Urothelium cell line (cell line): Measurements from ENCODE around the gene ZNF521.

Source experiments
- DNase-seq: peaks from one replicate; pipeline ENCODE4 v3.0.0; 2011; ENCODE audit warnings: low spot score, mixed read lengths
- FAIRE-seq: peaks from 2 replicates; lab custom pipeline; 2011; peaks lifted over from hg19 to GRCh38; lab: Jason Lieb, UNC

Gene ZNF521

GRCh38 chr18:25175558-25176517, 176.1 kb downstream of the ZNF521 start:
- DNase-seq, result no peak
- FAIRE-seq, result no peak

DNA sequence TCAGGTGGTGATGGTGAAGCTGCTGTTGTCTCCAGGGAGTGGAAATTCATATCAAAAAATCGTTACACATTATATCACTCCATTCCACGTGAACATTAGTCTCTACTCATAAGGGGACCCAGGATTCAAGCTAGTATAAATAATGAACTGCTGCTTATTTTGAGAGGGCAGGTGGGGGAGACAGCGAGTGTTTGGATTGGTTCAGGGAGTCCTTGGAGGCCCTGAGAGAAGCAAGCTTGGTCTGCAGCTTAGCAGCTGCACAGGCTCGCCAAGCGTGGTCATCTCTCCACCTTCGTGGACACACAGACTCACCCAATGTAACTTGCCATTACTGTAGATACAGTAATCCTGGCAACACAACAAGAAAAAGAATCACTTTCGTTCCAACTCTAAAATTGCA, 177.6 kb downstream of the ZNF521 start:
- FAIRE-seq (no peak), DNase-seq (no peak)

GRCh38 chr18:25171334-25171733, 180.6 kb downstream of the ZNF521 start:
- FAIRE-seq, result no peak
- no peak for DNase-seq

DNA sequence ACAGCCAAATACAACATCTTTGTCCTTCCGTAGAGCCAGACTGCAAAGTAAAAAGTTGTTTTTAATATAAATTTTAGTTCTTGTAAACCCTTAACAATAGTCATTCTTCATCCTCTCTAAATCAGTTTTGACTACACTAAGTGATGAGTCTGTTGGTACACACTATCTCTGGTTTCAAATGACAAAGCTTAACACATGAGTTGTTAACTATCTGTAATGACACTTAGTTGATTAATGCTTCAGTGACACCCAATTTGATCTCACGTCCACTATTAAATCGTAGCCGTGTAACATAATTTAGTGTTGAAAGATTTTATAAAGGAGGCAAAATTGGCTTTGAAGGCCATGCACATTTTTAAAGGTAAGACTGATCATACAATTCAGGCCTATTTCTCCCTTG, 181.6 kb downstream of the ZNF521 start:
- DNase-seq (no peak), FAIRE-seq (no peak)

DNA sequence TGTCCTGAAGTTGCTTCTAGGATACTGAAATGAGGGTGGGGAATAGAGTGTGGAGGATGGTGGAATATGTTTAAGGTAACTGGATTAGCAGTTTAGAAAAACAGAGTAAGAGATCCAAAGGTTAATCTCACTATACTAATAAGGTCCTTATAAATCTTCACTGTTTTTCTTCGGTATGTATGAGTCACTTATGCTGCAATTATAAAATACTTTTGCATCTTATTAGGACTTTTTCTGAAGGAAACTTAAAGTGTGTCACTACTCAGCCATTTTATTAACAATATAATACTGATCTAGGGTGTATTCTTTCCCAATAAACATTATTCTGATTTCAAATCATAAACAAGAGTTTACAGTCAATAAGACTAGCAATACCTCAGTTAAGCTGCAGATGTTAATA, 182.3 kb downstream of the ZNF521 start:
- FAIRE-seq, result no peak
- DNase-seq, result no peak

DNA sequence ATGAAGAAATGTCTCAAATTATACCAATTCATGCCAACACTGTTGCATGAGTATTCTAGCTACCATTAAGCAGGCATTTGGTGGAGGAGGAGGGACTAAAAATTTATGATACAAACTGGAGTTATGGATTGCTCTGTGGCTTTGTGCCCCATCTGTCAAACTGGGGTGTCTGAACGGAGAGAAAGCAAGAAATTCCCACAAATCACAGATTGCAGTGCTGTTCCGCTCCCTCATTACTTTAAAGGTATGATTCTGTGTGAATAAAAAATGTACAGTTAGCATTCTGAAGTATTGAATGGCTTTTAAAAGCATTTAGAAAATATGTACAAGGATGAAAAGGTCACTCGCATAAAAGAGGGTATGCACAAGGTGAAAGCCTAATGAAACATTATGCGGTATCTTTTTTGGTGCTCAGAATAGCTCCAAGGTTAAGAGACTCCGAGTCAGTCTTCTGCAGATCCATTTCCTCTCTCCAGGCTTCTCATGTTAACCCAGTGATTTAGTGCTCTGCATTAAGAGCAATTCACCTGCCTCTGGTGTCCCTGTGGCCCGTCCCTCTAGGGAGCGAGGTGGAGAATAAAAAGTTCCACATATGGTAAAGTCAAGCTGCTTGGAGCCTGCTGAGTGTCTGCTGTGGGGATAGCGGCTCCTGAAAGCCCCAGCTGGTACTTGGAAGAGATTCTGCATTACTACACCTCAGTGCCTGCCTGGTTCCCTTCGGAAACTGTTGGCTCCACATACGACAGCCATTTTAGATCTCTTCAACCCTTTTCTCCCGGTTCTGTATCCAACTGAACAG, 184.2 kb downstream of the ZNF521 start:
- DNase-seq, result no peak

DNA sequence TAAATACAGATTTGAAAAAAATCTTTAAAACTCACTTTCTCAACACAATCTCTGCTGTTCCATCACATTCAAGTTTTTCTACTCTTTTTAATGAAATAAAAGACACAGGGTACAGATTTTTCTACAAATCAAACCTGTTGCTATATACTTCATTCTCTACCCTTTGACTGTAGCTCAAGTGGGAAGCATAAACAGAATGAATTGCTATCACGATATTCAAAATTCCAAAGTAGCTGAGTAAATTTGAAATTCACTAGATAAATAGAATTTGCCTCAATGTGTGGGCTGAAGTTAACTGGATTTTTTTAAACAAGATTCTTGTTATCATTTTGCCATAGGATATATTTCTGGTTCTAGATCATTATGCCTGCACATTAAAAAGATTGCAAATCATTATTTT, 185.9 kb downstream of the ZNF521 start:
- no peak for FAIRE-seq

More for the DNA sequence above, 184.2 kb downstream of the ZNF521 start:
- no peak for FAIRE-seq

DNA sequence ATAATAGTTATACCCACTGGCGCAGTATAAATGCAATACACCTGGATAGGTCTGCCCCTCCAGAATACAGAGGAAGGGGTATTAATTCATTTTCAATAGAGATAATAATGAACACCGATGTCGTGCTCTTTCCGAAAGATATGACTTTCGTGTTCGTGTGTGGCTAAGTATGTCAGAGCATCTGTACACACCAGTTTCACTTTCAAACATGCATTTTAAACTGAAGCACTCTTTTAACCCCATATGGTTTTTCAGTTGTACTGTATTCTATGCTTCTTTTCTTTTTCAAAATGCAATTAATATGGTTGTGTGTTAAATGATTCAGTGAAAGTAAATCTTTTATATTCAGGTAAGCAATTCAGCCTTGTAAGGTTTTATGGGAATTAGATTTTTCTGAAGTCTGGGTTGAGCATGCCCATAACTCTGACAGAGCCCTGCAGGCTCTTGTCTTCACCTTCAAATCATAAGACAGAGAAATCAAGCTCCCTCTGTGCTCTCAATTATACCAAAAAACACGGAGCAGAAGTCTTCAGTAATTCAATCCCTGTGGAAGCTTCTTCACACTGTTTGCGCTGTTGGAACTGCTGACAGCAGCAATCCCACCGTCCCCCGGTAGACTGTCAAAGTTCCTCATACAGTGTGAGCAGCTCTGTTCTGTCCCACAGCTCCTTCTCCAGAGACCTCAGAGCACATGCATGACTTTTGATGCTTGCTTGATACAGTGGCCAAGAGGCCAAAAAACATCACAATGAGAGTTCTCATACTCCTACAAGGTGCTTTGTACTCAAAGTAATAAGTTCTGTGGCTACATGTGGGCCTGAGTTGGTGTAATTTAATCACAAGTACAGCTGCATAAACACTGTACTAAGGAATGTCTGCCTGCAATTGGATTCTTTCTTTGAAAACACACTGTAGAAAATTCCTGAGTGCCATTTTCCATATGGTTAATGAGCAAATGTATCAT, 186.8 kb downstream of the ZNF521 start:
- FAIRE-seq, result no peak

More for the DNA sequence above, 185.9 kb downstream of the ZNF521 start:
- no peak for DNase-seq

GRCh38 chr18:25164211-25164847, 187.6 kb downstream of the ZNF521 start:
- FAIRE-seq (no peak), DNase-seq (no peak)

More for the DNA sequence above, 186.8 kb downstream of the ZNF521 start:
- no peak for DNase-seq

DNA sequence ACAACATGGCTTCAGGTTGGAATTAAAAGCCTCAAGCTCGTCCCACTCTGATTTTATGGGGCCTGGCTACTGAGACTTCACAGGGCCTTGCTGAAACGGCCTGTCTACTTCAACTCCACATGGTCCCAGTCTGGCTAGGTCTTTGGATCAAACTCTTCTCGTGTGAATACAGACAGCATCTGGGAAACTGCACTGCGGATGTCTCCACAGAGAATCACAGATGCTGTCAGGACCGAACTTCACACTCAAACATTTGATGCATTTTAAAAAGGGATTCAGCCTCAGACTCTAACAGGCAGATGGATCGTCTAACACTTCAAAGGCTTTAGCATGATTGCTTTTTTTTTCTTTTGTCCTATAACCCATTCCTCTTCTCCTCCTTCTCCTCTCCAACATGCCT, 198.5 kb downstream of the ZNF521 start:
- DNase-seq, result no peak
- FAIRE-seq, result no peak

- DNase-seq, result no peak
- no peak for FAIRE-seq
These were observed 204.0 kb downstream of the ZNF521 start for GRCh38 chr18:25147877-25148488.

DNA sequence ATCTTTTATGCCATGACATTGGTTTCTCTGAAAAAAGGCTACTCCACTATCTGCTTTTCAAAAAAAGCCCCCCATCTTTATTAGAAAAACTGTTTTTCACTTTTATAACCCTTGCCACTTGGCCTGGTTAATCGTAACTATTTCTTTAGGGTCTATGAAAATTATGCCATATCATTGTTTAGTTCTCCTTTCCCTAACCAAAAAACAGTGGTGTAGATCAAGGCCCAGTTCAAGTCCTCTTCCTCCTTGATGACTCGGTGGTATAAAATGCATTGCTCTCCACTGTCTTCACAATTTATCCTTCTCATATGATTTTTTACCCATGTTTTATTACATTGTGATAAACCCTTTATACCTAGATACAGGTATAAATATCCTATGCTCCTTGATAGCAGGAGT, 205.5 kb downstream of the ZNF521 start:
- DNase-seq (no peak), FAIRE-seq (no peak)

- no peak for FAIRE-seq
- no peak for DNase-seq
These were observed 206.0 kb downstream of the ZNF521 start for GRCh38 chr18:25145731-25146511.

DNA sequence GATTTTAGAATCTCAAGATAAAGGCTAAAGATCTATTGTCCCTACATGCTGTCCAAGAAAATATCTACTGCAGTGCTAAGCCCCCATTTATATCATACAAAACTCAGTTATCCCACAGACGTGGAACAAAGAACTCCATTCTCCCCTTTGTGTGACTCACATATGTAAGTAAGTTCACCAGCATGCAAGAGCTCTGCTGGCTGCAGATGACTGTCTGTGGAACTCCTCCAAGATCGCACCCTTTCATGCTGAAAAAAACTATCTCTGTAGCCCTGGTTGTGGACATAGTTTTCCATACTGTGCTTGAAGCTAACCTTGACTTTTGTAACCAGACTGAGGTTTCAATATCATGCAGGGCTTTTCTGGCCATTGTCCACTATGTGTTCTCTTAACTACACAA, 207.1 kb downstream of the ZNF521 start:
- no peak for FAIRE-seq

GRCh38 chr18:25141886-25142285, 210.1 kb downstream of the ZNF521 start:
- no peak for DNase-seq
- no peak for FAIRE-seq

More for the DNA sequence above, 207.1 kb downstream of the ZNF521 start:
- DNase-seq, result peak; percentile 13

DNA sequence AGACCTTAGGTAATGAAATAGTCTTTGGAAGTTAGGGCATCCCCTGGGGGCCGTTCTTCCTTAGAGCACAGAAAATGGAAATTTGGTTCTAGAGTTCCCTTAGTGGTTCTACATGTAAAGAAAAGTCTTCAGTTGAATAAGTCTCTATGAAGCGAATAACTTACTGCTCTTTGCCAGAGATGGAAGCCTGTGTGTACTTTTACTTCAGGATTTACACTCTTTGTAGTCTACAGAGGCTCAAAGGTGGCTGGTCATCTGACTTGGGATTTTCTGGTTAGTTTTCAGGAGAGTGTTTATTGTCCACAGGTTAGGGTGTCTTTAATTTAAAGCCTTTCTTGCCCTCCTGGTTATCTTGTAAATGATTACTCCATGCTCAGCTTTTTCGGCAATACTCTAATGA, 210.6 kb downstream of the ZNF521 start:
- DNase-seq, result no peak
- FAIRE-seq, result no peak

GRCh38 chr18:25140962-25141308, 211.0 kb downstream of the ZNF521 start:
- DNase-seq, result no peak
- FAIRE-seq, result no peak

- DNase-seq (no peak), FAIRE-seq (no peak)
These were observed 211.6 kb downstream of the ZNF521 start for GRCh38 chr18:25140124-25140961.
